Measurements from ENCODE around the gene FLT3. TPM values are rescaled to one million over a fixed set of nuclear protein-coding genes. Genes with fewer than 3 reads are reported as not detected.

FLT3 gene
- total and polyA plus RNA-seq, 8 donors: 2.3 to 4.0 (median 3.3) TPM

DNA sequence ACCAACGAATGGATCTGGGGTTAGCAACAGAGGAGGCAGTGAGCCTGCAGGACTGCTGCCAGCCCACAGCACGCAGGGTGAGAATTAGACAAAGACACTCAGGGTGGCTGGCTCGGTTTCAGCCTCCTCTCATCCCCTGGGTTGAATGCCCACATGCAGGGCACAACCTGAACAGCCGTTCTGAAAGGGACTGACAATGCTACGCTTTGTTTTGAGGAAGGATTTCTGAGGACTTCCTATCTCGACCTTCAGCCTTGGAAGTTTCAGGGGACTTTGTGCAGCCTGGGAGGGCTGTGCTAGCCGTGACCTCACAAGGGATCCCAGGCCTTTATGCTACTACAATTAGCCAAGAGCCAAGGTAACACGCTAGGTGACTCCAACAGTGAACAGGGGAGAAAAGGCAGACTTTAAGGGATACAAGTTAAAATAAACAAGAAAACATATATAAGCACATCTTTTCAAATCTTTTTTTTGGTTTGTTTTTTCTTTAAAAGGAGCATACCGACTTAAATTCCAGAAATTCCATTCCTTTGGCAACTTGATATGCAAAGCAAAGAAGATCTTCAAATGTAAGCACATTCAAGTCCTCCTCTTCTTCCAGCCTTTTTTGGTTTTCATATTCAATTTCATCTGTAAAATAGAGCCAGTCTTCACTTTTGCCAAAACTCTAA, 77.4 kb downstream of the FLT3 start:
- TF ChIP-seq, protein P1, sequence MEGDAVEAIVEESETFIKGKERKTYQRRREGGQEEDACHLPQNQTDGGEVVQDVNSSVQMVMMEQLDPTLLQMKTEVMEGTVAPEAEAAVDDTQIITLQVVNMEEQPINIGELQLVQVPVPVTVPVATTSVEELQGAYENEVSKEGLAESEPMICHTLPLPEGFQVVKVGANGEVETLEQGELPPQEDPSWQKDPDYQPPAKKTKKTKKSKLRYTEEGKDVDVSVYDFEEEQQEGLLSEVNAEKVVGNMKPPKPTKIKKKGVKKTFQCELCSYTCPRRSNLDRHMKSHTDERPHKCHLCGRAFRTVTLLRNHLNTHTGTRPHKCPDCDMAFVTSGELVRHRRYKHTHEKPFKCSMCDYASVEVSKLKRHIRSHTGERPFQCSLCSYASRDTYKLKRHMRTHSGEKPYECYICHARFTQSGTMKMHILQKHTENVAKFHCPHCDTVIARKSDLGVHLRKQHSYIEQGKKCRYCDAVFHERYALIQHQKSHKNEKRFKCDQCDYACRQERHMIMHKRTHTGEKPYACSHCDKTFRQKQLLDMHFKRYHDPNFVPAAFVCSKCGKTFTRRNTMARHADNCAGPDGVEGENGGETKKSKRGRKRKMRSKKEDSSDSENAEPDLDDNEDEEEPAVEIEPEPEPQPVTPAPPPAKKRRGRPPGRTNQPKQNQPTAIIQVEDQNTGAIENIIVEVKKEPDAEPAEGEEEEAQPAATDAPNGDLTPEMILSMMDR (IDR thresholded peaks at IDR 0.05): no peak
- intact Hi-C loops (cut with DNase I): no loop called here
- H3K4me3 ChIP-seq: no peak overlapping the region
- peak in 3 of 4 donors; percentile 46 to 72 (median 65) for ATAC-seq
- 45 to 48% methylated on average over 9 of the region's 9 CpGs for WGBS, 2 donors
- H3K4me1 ChIP-seq: peaks cover 0 to 3% (median 0%) of the 10 kb centered on the region in 3 donors
- peak in 3 of 6 donors; percentile 22 to 35 (median 23) for DNase-seq
- H3K36me3 ChIP-seq: no peaks in the 10 kb centered on the region
- peak overlapping the region in 3 of 4 donors; percentile 33 to 50 (median 37) for H3K27ac ChIP-seq
- no peaks in the 10 kb centered on the region for H3K9me3 ChIP-seq
- no peaks in the 10 kb centered on the region for H3K27me3 ChIP-seq
- no peak for FAIRE-seq

DNA sequence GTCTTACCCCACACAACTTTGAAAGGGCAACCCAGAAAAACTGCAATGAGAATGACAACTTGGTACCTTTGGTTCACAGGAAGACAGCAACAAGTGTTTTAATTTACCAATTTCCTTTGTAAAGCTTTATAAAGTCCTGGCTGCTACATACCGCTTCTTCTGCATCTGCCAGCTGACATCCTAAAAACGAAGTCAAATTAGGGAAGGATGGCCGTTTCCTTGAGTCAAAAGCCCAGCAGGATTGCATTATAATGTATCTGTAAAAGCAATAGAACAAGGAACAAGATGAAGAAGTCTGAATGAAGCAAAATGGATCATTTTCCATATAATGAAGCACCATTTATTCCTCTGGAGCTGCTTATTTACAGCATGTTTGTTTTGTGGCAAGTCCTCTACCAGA, 86.1 kb downstream of the FLT3 start:
- Histone ChIP-seq H3K36me3 (no peaks in the 10 kb centered on the region), H3K9me3 (no peaks in the 10 kb centered on the region), H3K27me3 (no peaks in the 10 kb centered on the region), H3K4me3 (no peak overlapping the region), H3K27ac (no peak overlapping the region), H3K4me1 (no peaks in the 10 kb centered on the region)
- intact Hi-C loops (cut with DNase I): no loop called here
- FAIRE-seq (no peak), DNase-seq (no peak), ATAC-seq (no peak)
- 57 to 63% methylated on average over 3 of the region's 3 CpGs for WGBS, 2 donors
- TF ChIP-seq, protein P1 (IDR thresholded peaks at IDR 0.05): no peak

DNA sequence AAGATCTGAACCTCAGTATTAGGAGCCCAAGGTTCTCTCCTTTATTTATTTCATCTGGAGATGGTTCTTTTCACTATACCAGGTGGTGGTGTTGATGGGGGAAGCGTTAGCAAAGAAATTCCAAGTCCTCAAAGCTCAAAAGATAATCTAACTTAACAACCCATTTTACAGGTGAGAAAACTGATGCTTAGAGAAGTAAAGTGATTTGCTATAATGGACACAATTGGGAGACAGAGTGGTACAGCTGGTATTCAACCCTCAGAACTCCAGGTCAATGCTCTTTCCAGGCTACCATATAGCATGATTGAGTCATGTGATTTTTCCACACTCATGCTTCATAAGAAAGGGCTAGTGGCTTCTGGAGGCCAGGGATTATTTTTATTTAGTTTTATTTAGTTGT, 86.9 kb downstream of the FLT3 start:
- Histone ChIP-seq H3K27me3 (no peaks in the 10 kb centered on the region), H3K36me3 (no peaks in the 10 kb centered on the region), H3K4me3 (no peak overlapping the region), H3K27ac (no peak overlapping the region), H3K4me1 (no peaks in the 10 kb centered on the region), H3K9me3 (no peaks in the 10 kb centered on the region)
- DNase-seq (no peak), FAIRE-seq (no peak), ATAC-seq (no peak)
- TF ChIP-seq, protein P1 (IDR thresholded peaks at IDR 0.05): no peak
- intact Hi-C loops (cut with DNase I): no loop called here
- 76 to 91% methylated on average over 1 of the region's 1 CpG for WGBS, 2 donors

DNA sequence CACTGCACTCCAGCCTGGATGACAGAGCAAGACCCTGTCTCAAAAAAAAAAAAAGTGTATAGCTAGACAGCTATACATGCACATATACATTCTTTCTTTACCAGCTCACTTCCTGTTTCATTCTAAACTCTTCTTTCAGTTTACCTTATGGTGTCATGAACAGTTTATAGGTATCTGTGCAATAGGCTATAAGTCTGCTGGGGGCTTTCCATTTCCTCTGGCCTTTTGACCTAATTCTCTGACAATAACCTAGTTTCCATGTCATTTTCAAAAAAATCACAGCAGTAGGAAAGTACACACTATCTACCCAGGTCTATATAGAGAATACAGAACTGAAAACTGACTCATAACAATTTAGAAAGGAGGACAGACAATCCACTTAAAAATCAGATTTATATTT, 87.5 kb downstream of the FLT3 start:
- intact Hi-C loops (cut with DNase I): no loop called here
- Histone ChIP-seq H3K9me3 (no peaks in the 10 kb centered on the region), H3K27me3 (no peaks in the 10 kb centered on the region), H3K27ac (no peak overlapping the region), H3K4me3 (no peak overlapping the region), H3K36me3 (no peaks in the 10 kb centered on the region), H3K4me1 (no peaks in the 10 kb centered on the region)
- DNase-seq (no peak), FAIRE-seq (no peak), ATAC-seq (no peak)
- TF ChIP-seq, protein P1 (IDR thresholded peaks at IDR 0.05): no peak

DNA sequence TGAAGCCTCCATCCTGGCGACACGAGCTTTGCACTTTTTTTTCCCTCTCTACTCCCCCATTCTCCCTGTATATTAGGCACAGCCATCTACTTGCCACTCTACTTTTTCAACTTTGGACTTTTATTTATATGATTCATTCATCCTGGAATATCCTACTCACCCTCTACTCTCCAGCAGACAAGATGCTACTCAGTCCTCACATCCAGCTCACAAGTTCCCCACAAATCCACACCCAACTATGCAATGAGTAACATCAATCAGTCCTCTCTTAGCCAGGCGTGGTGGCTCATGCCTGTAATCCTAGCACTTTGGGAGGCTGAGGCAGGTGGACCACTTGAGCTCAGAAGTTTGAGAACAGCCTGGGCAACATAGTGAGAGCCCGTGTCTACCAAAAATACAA, 88.0 kb downstream of the FLT3 start:
- 72 to 79% methylated on average over 4 of the region's 4 CpGs for WGBS, 2 donors
- FAIRE-seq (no peak), ATAC-seq (no peak), DNase-seq (no peak)
- TF ChIP-seq, protein P1 (IDR thresholded peaks at IDR 0.05): no peak
- intact Hi-C loops (cut with DNase I): no loop called here
- no peak overlapping the region for H3K27ac ChIP-seq
- no peaks in the 10 kb centered on the region for H3K4me1 ChIP-seq
- H3K9me3 ChIP-seq: no peaks in the 10 kb centered on the region
- H3K36me3 ChIP-seq: no peaks in the 10 kb centered on the region
- no peaks in the 10 kb centered on the region for H3K27me3 ChIP-seq
- H3K4me3 ChIP-seq: no peak overlapping the region

Data from pancreas (tissue), 10 donors.